Liver (tissue), 9 donors: ENCODE measurements around the gene EMILIN1. TPM values are rescaled to one million over a fixed set of nuclear protein-coding genes. Genes with fewer than 3 reads are reported as not detected.

ENCODE experiments used
- DNase-seq: peaks from one replicate; pipeline ENCODE4 v3.0.0-alpha.2; 2017; ENCODE audit warnings: low spot score
- H3K27ac ChIP-seq, 2 donors: one replicate each; pipeline ENCODE4 v1.7.0; 2013; ENCODE audit warnings: inconsistent platforms in 2 of 2, low read length in 2 of 2, control low read depth in 1 of 2, low read depth in 1 of 2, mild to moderate bottlenecking in 1 of 2
- H3K27me3 ChIP-seq, 4 donors: one replicate each; pipeline versions ENCODE4 v1.6.1 to v1.7.0; 2013; ENCODE audit warnings: low read length in 3 of 4, inconsistent platforms in 1 of 4, mild to moderate bottlenecking in 1 of 4, moderate library complexity in 1 of 4; ENCODE audit not compliant: control insufficient read depth in 4 of 4, insufficient read depth in 4 of 4
- H3K36me3 ChIP-seq, 4 donors: one replicate each; pipeline versions ENCODE4 v1.6.1 to v1.7.0; 2013; ENCODE audit warnings: low read length in 3 of 4, mild to moderate bottlenecking in 3 of 4, low read depth in 1 of 4, moderate library complexity in 1 of 4; ENCODE audit not compliant: control insufficient read depth in 4 of 4, insufficient read depth in 3 of 4
- H3K4me1 ChIP-seq, 4 donors: one replicate each; pipeline versions ENCODE4 v1.6.1 to v1.7.0; 2013; ENCODE audit warnings: low read length in 3 of 4, mild to moderate bottlenecking in 3 of 4, moderate library complexity in 1 of 4; ENCODE audit not compliant: control insufficient read depth in 4 of 4, insufficient read depth in 4 of 4
- H3K4me3 ChIP-seq, 3 donors: one replicate each; pipeline versions ENCODE4 v1.6.1 to v1.7.0; 2013; ENCODE audit warnings: low read length in 3 of 3, control low read depth in 1 of 3, low read depth in 1 of 3, mild to moderate bottlenecking in 1 of 3
- H3K9ac ChIP-seq, 2 donors: one replicate each; pipeline ENCODE4 v1.7.0; 2013; ENCODE audit warnings: low read length in 2 of 2, mild to moderate bottlenecking in 2 of 2, moderate library complexity in 2 of 2, control low read depth in 1 of 2, low read depth in 1 of 2
- H3K9me3 ChIP-seq, 4 donors: one replicate each; pipeline versions ENCODE4 v1.6.1 to v1.7.0; 2013; ENCODE audit warnings: low read length in 3 of 4; ENCODE audit not compliant: control insufficient read depth in 4 of 4
- ATF3 ChIP-seq: IDR thresholded peaks from 2 replicates; pipeline ENCODE4 v1.6.1; 2016; ENCODE audit warnings: antibody characterized with exemption
- CTCF ChIP-seq: fragments of 150-350 bp; IDR thresholded peaks from 2 replicates; pipeline ENCODE4 v1.5.1; 2017; ENCODE audit warnings: improper control_type of control experiment, low read depth, low read length; ENCODE audit not compliant: missing input control
- EGR1 ChIP-seq, 2 donors: IDR thresholded peaks; 2 replicates each; pipeline ENCODE4 v1.6.1; 2016 to 2018; ENCODE audit warnings: antibody characterized with exemption in 2 of 2, low read depth in 2 of 2
- FOXA1 ChIP-seq: IDR thresholded peaks from 2 replicates; pipeline ENCODE4 v1.6.1; 2016; ENCODE audit warnings: antibody characterized with exemption
- FOXA2 ChIP-seq: IDR thresholded peaks from 2 replicates; pipeline ENCODE4 v1.6.1; 2016; ENCODE audit warnings: antibody characterized with exemption
- GABPA ChIP-seq, 2 donors: IDR thresholded peaks in 1 of 2; conservative IDR thresholded peaks in 1 of 2; 2 replicates each; pipeline ENCODE4 v1.6.1; 2016; ENCODE audit warnings: antibody characterized with exemption in 2 of 2, mild to moderate bottlenecking in 1 of 2, moderate library complexity in 1 of 2
- HNF4A ChIP-seq, 2 donors: conservative IDR thresholded peaks; 2 replicates each; pipeline ENCODE4 v1.6.1; 2016; ENCODE audit warnings: antibody characterized with exemption in 2 of 2, mild to moderate bottlenecking in 2 of 2
- HNF4G ChIP-seq: IDR thresholded peaks from 2 replicates; pipeline ENCODE4 v1.6.1; 2016; ENCODE audit warnings: antibody characterized with exemption
- JUND ChIP-seq, 2 donors: IDR thresholded peaks; 2 replicates each; pipeline ENCODE4 v1.6.1; 2016; ENCODE audit warnings: antibody characterized with exemption in 2 of 2
- MAX ChIP-seq: IDR thresholded peaks from 2 replicates; pipeline ENCODE4 v1.6.1; 2016; ENCODE audit warnings: antibody characterized with exemption
- NR2F2 ChIP-seq: IDR thresholded peaks from 2 replicates; pipeline ENCODE4 v1.6.1; 2016; ENCODE audit warnings: antibody characterized with exemption
- RAD21 ChIP-seq, 2 donors: IDR thresholded peaks; 2 replicates each; pipeline ENCODE4 v1.6.1; 2016; ENCODE audit warnings: antibody characterized with exemption in 2 of 2, mild to moderate bottlenecking in 2 of 2
- REST ChIP-seq: IDR thresholded peaks from 2 replicates; pipeline ENCODE4 v1.6.1; 2016; ENCODE audit warnings: antibody characterized with exemption, mild to moderate bottlenecking
- RXRA ChIP-seq, 2 donors: IDR thresholded peaks; 2 replicates each; pipeline ENCODE4 v1.6.1; 2017 to 2018; ENCODE audit warnings: antibody characterized with exemption in 2 of 2, mild to moderate bottlenecking in 1 of 2
- SP1 ChIP-seq: IDR thresholded peaks from 2 replicates; pipeline ENCODE4 v1.6.1; 2018; ENCODE audit warnings: antibody characterized with exemption, mild to moderate bottlenecking
- TAF1 ChIP-seq: conservative IDR thresholded peaks from 2 replicates; pipeline ENCODE4 v1.6.1; 2016; ENCODE audit warnings: antibody characterized with exemption, mild to moderate bottlenecking
- YY1 ChIP-seq: IDR thresholded peaks from 2 replicates; pipeline ENCODE4 v1.6.1; 2016; ENCODE audit warnings: antibody characterized with exemption, mild to moderate bottlenecking
- WGBS: extraction: QIAGEN DNeasy Blood & Tissue Kit; methylation state at CpG from one replicate; pipeline ENCODE4 v1.1.7; 2013; 5-methylcytosine and 5-hydroxymethylcytosine counted together
- polyA plus RNA-seq, 2 donors: library from polyadenylated mRNA; stranded (reverse) in 1 of 2; unstranded in 1 of 2; fragments of 200-250 nt in 1 of 2; fragments of >200 nt in 1 of 2; fragmentation: Nextera tagmentation in 1 of 2; extraction: Ambion mirVana in 1 of 2; gene quantifications; one replicate each; pipeline versions ENCODE4 v1.2.1 to v1.2.3, GENCODE V29; 2013 to 2015
- total RNA-seq, 2 donors: library from RNA; depleted of rRNA; stranded (reverse); fragments of >200 nt; gene quantifications; one replicate each; pipeline ENCODE4 v1.2.3, GENCODE V29; 2014
- TF ChIP-seq, protein P1 (sequence below): IDR thresholded peaks from 2 replicates; pipeline ENCODE4 v1.6.1; 2016; ENCODE audit warnings: antibody characterized with exemption
- donor health status: healthy.
- donor health status: healthy.
- donor health status: healthy.
- donor health status: healthy.
- donor health status: healthy.

The EMILIN1 gene
- total and polyA plus RNA-seq, 4 donors: 3.4 to 26.1 (median 24.0) TPM

- peaks cover 26 to 87% (median 73%) of the 10 kb centered on the region in 4 donors for H3K4me1 ChIP-seq
- no peak overlapping the region for H3K9ac ChIP-seq
- 28% methylated on average over 10 of the region's 10 CpGs for WGBS
- H3K27me3 ChIP-seq: no peaks in the 10 kb centered on the region
- H3K9me3 ChIP-seq: no peaks in the 10 kb centered on the region
- peak overlapping the region; percentile 82 to 87 for H3K27ac ChIP-seq
- peak overlapping the region in 1 of 3 donors; percentile 1 for H3K4me3 ChIP-seq
- peak; percentile 73 for DNase-seq
- peaks cover 3 to 13% (median 9%) of the 10 kb centered on the region in 4 donors for H3K36me3 ChIP-seq
- no peak for TF ChIP-seq TAF1
- TF ChIP-seq HNF4G: peak; percentile 97
- TF ChIP-seq EGR1 (IDR thresholded peaks at IDR 0.05; ENCODE audit: low read depth in 2 of 2): peak in 1 of 2 donors; percentile 73
- TF ChIP-seq MAX: peak; percentile 93
- peak in 1 of 2 donors; percentile 56 for TF ChIP-seq RAD21 (IDR thresholded peaks at IDR 0.05)
- TF ChIP-seq, protein P1, sequence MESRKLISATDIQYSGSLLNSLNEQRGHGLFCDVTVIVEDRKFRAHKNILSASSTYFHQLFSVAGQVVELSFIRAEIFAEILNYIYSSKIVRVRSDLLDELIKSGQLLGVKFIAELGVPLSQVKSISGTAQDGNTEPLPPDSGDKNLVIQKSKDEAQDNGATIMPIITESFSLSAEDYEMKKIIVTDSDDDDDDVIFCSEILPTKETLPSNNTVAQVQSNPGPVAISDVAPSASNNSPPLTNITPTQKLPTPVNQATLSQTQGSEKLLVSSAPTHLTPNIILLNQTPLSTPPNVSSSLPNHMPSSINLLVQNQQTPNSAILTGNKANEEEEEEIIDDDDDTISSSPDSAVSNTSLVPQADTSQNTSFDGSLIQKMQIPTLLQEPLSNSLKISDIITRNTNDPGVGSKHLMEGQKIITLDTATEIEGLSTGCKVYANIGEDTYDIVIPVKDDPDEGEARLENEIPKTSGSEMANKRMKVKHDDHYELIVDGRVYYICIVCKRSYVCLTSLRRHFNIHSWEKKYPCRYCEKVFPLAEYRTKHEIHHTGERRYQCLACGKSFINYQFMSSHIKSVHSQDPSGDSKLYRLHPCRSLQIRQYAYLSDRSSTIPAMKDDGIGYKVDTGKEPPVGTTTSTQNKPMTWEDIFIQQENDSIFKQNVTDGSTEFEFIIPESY: peak; percentile 89
- no peak for TF ChIP-seq GABPA (IDR thresholded peaks at IDR 0.05 in 1 of 2, conservative IDR thresholded peaks at IDR 0.05 in 1 of 2)
- peak; percentile 96 for TF ChIP-seq YY1
- peak; percentile 41 for TF ChIP-seq ATF3
- TF ChIP-seq RXRA (IDR thresholded peaks at IDR 0.05): peak; percentile 96 to 98
- peak; percentile 96 for TF ChIP-seq SP1
- TF ChIP-seq FOXA1: peak; percentile 37
- no peak for TF ChIP-seq CTCF
- TF ChIP-seq REST: peak; percentile 64
- TF ChIP-seq FOXA2: peak; percentile 59
- TF ChIP-seq HNF4A (conservative IDR thresholded peaks at IDR 0.05): peak; percentile 98 to 99
- peak; percentile 63 to 71 for TF ChIP-seq JUND (IDR thresholded peaks at IDR 0.05)
- TF ChIP-seq NR2F2: peak; percentile 90
Observed at GRCh38 chr2:27092696-27093429, 14.4 kb downstream of the EMILIN1 start.
